Subcutaneous adipose tissue (tissue), 4 donors: Measurements from ENCODE around the gene BRINP2. TPM values are rescaled to one million over a fixed set of nuclear protein-coding genes. Genes with fewer than 3 reads are reported as not detected.

ENCODE experiments used
- CTCF ChIP-seq: fragments of 450-650 bp; IDR thresholded peaks from one replicate; pipeline ENCODE4 v1.5.1; 2016; ENCODE audit warnings: low read depth, mild to moderate bottlenecking, control low read depth, antibody characterized with exemption, moderate library complexity
- total RNA-seq, 4 donors: library from RNA; depleted of rRNA; stranded (reverse); fragments of >200 nt; gene quantifications; one replicate each; pipeline ENCODE4 v1.1.0, GENCODE V29; 2016

BRINP2 gene
- total RNA-seq, 4 donors from 2014 or later: 0.17 to 1.8 (median 0.70) TPM

GRCh38 chr1:177306981-177307380 is 136.2 kb downstream of the BRINP2 start:
- TF ChIP-seq CTCF: no peak

GRCh38 chr1:177307771-177308170 is 137.0 kb downstream of the BRINP2 start:
- TF ChIP-seq CTCF: no peak

DNA sequence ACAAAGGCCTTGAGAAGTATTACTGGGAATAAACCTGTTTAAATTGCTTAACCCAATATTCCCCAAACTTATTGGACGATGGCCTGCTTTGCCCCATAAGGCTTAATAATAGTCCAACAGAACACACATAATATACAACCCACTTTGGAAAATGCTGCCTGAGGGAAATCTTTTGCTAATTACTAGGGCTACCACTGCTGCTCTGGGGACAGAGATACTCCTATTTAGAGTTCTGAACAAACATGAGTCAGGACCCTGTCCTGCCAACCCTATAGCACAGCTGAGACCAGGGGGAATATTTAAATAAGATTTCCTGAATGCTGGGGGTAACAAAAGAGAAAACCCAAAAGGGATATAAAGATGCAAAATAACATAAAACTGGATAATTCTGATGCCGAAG is 139.1 kb downstream of the BRINP2 start:
- no peak for TF ChIP-seq CTCF

GRCh38 chr1:177310326-177310725 is 139.6 kb downstream of the BRINP2 start:
- TF ChIP-seq CTCF: no peak

DNA sequence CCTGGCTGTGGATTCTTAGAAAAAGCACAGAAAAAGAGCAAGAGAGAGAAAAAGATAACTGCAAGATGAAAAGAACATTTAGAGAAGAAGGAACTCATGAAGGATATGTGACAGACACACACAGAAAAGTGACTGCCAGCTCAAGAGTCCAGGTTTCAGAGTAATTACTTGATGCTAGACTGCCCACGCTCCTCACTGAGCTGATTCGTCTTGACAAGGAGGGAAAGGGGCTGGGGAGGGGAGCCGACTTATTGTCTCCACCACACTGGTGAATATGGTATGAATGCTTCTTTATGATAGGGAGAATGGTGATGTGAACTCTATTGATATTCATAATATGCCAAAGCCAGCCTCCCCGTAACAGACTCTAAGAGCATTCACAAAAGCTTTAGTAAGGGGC is 140.4 kb downstream of the BRINP2 start:
- no peak for TF ChIP-seq CTCF

GRCh38 chr1:177311586-177311985 is 140.8 kb downstream of the BRINP2 start:
- TF ChIP-seq CTCF: no peak

- no peak for TF ChIP-seq CTCF
Observed at GRCh38 chr1:177315261-177315660, 144.5 kb downstream of the BRINP2 start.
